HEK293 (cell line): Measurements from ENCODE around the gene RAB3GAP2.

Source experiments
- ZNF677 ChIP-seq: fragments of 450-650 bp; IDR thresholded peaks from 2 replicates; pipeline ENCODE4 v1.5.0; 2018; ENCODE audit warnings: missing biosample characterization, mild to moderate bottlenecking, missing genetic modification characterization, moderate library complexity
- TF ChIP-seq, protein P1 (sequence below): fragments of 450-650 bp; formaldehyde crosslinking; IDR thresholded peaks from 2 replicates; pipeline ENCODE4 v1.5.1; 2016; ENCODE audit warnings: missing biosample characterization, missing genetic modification characterization, borderline replicate concordance
- TF ChIP-seq, protein P2 (sequence below): fragments of 450-650 bp; formaldehyde crosslinking; conservative IDR thresholded peaks from 2 replicates; pipeline ENCODE4 v1.5.1; 2016; ENCODE audit warnings: low read depth, missing biosample characterization, missing genetic modification characterization

DNA sequence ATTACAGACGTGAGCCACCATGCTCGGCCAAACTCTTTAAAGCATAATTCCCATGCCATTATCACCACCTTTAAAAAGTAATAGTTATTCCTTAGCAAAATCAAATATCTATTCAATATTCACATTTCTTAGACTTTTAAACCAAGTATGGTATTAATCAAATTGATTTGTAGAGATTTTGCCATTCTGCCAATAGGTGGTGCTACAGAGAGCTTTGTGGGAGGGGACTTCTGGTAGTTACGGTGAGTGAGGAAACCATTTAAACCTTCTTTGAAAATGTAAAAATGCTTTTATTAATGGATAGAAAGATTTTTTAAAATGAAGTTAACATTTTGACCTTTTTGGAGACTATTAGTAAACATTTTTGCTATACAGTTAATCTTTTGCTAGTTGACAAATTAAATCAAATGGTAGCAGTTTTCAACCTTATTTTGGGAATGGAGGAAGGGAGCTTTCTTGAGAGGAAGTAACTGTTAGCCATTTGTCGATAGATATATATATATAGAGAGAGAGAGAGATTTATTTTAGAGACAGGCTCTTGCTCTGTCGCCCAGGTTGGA lies 159.0 kb downstream of the RAB3GAP2 start:
- TF ChIP-seq, protein P1, sequence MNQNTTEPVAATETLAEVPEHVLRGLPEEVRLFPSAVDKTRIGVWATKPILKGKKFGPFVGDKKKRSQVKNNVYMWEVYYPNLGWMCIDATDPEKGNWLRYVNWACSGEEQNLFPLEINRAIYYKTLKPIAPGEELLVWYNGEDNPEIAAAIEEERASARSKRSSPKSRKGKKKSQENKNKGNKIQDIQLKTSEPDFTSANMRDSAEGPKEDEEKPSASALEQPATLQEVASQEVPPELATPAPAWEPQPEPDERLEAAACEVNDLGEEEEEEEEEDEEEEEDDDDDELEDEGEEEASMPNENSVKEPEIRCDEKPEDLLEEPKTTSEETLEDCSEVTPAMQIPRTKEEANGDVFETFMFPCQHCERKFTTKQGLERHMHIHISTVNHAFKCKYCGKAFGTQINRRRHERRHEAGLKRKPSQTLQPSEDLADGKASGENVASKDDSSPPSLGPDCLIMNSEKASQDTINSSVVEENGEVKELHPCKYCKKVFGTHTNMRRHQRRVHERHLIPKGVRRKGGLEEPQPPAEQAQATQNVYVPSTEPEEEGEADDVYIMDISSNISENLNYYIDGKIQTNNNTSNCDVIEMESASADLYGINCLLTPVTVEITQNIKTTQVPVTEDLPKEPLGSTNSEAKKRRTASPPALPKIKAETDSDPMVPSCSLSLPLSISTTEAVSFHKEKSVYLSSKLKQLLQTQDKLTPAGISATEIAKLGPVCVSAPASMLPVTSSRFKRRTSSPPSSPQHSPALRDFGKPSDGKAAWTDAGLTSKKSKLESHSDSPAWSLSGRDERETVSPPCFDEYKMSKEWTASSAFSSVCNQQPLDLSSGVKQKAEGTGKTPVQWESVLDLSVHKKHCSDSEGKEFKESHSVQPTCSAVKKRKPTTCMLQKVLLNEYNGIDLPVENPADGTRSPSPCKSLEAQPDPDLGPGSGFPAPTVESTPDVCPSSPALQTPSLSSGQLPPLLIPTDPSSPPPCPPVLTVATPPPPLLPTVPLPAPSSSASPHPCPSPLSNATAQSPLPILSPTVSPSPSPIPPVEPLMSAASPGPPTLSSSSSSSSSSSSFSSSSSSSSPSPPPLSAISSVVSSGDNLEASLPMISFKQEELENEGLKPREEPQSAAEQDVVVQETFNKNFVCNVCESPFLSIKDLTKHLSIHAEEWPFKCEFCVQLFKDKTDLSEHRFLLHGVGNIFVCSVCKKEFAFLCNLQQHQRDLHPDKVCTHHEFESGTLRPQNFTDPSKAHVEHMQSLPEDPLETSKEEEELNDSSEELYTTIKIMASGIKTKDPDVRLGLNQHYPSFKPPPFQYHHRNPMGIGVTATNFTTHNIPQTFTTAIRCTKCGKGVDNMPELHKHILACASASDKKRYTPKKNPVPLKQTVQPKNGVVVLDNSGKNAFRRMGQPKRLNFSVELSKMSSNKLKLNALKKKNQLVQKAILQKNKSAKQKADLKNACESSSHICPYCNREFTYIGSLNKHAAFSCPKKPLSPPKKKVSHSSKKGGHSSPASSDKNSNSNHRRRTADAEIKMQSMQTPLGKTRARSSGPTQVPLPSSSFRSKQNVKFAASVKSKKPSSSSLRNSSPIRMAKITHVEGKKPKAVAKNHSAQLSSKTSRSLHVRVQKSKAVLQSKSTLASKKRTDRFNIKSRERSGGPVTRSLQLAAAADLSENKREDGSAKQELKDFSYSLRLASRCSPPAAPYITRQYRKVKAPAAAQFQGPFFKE (tag by site-specific recombination), result no peak
- no peak for TF ChIP-seq ZNF677 (tag by site-specific recombination)
- TF ChIP-seq, protein P2, sequence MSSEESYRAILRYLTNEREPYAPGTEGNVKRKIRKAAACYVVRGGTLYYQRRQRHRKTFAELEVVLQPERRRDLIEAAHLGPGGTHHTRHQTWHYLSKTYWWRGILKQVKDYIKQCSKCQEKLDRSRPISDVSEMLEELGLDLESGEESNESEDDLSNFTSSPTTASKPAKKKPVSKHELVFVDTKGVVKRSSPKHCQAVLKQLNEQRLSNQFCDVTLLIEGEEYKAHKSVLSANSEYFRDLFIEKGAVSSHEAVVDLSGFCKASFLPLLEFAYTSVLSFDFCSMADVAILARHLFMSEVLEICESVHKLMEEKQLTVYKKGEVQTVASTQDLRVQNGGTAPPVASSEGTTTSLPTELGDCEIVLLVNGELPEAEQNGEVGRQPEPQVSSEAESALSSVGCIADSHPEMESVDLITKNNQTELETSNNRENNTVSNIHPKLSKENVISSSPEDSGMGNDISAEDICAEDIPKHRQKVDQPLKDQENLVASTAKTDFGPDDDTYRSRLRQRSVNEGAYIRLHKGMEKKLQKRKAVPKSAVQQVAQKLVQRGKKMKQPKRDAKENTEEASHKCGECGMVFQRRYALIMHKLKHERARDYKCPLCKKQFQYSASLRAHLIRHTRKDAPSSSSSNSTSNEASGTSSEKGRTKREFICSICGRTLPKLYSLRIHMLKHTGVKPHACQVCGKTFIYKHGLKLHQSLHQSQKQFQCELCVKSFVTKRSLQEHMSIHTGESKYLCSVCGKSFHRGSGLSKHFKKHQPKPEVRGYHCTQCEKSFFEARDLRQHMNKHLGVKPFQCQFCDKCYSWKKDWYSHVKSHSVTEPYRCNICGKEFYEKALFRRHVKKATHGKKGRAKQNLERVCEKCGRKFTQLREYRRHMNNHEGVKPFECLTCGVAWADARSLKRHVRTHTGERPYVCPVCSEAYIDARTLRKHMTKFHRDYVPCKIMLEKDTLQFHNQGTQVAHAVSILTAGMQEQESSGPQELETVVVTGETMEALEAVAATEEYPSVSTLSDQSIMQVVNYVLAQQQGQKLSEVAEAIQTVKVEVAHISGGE (tag by site-specific recombination), result no peak
